NCI-H2196 treated with DMSO at 0.1 percent for 48 hours (cell line): ENCODE data around the gene RPL7L1.

Source experiments
- DNase-seq: peaks from one replicate; lab custom pipeline; 2025; ENCODE audit not compliant: unreplicated experiment; lab: John Stamatoyannopoulos, UW

RPL7L1 gene

DNA sequence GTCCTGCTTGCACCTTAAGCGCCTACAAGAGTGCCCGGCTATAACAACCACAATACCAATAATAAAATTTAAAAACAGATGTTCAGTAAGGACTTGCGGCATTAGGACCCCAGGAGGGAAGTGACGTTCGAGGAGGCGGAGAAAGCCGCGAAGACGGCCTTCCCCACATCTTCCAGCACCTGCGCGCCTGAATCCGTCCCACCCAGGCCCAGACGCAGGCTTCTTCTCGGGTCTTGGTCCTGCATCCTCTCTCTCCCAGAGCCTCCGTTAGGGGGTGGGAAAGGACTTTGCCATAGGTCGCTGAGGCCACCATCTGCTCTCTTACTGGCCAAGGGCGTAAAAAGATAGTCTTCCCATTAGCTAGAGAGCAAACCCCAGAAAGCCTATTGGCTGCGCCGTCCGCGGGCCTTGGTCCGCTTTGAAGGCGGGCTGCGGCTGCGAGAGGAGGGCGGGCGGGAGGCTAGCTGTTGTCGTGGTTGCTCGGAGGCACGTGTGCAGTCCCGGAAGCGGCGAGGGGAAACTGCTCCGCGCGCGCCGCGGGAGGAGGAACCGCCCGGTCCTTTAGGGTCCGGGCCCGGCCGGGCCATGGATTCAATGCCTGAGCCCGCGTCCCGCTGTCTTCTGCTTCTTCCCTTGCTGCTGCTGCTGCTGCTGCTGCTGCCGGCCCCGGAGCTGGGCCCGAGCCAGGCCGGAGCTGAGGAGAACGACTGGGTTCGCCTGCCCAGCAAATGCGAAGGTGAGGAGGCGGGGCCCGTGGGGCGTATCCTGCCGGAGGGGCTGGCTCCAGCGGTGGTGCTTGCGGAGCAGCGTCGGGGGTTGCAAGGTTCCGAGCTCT, 49.8 kb downstream of the RPL7L1 start, which contains the start of gene CNPY3:
Gene CNPY3 (plus strand): TSS at position 495 of the 835 bp plus-strand sequence. CDS start 91 bp downstream, at position 586.
- peak; percentile 98 for DNase-seq

- DNase-seq = no peak
Measured at GRCh38 chr6:42929821-42930360, 50.5 kb downstream of the RPL7L1 start.

DNA sequence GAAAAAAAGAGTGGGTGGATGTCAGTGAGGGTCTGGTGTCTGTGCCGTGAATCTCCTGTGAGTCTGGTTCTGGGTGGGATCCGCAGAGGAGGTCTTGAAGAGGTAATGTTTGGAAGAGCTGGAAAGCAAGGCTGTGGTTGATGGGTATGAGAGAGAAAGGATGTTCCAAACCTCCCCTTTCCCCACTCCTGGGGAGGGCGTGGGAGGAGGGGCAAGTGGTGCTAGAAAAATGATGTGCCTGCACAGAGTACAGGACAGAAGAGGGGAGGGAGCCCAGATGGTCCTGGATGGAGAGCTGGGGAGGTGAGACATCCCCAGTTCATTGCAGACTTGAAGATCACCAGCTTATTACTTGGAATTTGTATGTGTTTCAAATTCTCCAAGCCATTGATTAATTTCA, 53.0 kb downstream of the RPL7L1 start:
- DNase-seq = no peak

- no peak for DNase-seq
Measured at GRCh38 chr6:42933205-42933604, 53.8 kb downstream of the RPL7L1 start.

- DNase-seq = no peak
Measured at GRCh38 chr6:42935322-42935721, 55.9 kb downstream of the RPL7L1 start.

- no peak for DNase-seq
Measured at GRCh38 chr6:42936398-42936797, 57.0 kb downstream of the RPL7L1 start.

DNA sequence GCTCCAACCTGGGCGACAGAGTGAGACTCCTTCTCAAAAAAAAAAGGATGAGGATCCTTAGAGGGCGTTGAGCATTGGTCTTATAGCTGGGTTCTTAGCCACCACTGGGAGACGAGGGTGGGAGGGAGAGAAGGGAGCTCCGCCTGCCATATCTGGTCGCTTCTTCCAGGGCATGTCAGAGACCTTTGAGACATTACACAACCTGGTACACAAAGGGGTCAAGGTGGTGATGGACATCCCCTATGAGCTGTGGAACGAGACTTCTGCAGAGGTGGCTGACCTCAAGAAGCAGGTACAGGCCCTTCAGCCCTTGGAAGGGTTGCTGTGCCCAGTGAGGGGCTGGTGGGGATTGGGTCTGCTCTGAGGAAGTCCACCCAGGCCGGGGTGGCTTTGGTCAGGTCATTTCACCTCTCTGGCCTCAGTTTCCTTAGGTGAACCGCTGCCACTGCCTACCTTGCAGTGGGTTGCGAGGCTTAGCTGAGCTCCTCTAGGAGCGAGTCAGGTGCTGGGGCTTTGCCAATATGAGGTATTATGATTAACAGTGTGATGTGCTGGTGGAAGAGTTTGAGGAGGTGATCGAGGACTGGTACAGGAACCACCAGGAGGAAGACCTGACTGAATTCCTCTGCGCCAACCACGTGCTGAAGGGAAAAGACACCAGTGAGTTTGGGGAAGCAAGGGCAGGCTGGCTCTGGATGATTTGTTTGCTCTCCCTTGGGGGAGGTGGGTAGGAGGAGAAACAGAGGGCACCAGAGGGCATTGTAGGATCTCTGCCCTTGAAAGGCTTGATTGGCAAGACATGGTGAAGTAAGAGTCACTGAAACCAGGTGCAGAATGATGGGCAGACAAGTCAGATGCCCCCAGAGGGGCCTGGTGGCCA, 58.4 kb downstream of the RPL7L1 start:
- no peak for DNase-seq

- DNase-seq = no peak
Measured at GRCh38 chr6:42938428-42938796, 59.0 kb downstream of the RPL7L1 start.

- DNase-seq = no peak
Measured at GRCh38 chr6:42938987-42939809, 59.8 kb downstream of the RPL7L1 start.
